ENCODE results near the gene PDAP1.

DNA sequence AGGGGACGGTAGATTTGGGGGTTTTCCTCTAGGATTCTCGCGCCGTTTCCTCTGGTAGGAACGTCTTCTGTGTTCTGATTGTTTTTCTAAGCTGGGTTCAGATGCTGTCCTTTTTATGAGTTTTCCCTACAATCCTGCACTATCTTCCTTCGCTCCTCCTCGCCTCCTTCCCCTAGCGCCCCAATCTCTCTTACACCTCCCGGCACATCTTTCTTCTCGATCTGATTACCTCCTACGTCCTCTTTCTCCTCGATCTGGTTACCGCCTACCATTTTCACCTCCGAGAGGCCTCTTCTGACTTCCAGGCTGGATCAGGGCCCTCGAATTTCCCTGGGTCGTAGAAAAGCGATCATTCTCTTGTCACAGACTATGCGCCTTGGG, 785 bp upstream of the PDAP1 start:
- TF ChIP-seq POLR2A (IDR thresholded peaks at IDR 0.05) (no peak), CTCF (IDR thresholded peaks at IDR 0.05) (no peak)

Measured in lower leg skin (tissue), 3 donors.